ENCODE results near the gene KRT37. TPM values are rescaled to one million over a fixed set of nuclear protein-coding genes. Genes with fewer than 3 reads are reported as not detected.

Gene KRT37
- total and polyA plus RNA-seq, 2 of the 13 experiments (the other 11 are each of a cell fraction or from before 2014, with no cell fraction given) = 0.69 TPM; not detected in 1

DNA sequence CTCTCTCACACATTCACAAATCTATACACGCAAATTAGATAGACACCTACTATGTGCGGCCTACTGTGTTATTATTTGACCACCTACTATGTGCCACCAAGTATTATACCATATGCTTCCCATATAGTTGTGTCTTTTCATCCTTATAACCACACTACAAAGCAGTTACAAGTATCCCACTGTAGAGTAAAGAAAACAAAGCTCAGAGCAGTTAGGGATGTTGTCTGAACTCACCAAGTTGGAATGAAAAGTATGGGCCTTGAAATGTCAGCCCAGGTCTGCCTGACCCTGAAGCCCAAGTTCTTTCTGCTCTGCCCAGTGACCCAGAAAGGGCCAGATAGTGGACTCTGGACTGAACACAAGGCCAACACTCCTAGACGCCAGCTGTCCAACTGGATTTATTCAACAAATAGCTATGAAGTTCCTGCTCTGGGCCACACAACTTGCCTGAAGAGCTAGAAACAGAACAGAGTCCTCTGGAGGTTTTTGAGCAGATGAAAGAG lies 8.5 kb downstream of the KRT37 start (continued):
- TF ChIP-seq AGO1 (IDR thresholded peaks at IDR 0.05; ENCODE audit: low read depth, low read length, poor library complexity, severe bottlenecking) = no peak
- no peak for TF ChIP-seq ZNF207 (IDR thresholded peaks at IDR 0.05; ENCODE audit: borderline replicate concordance)
- no peak for TF ChIP-seq RBM22 (optimal IDR thresholded peaks at IDR 0.05; ENCODE audit: low read length)
- TF ChIP-seq SAFB2 (CRISPR knock-in tag; IDR thresholded peaks at IDR 0.05; ENCODE audit: borderline replicate concordance, low read depth) = no peak
- TF ChIP-seq SETDB1 (CRISPR knock-in tag; IDR thresholded peaks at IDR 0.05; ENCODE audit: borderline replicate concordance) = no peak
- TF ChIP-seq TAF15 (IDR thresholded peaks at IDR 0.05; ENCODE audit: low read depth, low read length, poor library complexity, severe bottlenecking) = no peak
- no peak for TF ChIP-seq MEIS2 (CRISPR knock-in tag; IDR thresholded peaks at IDR 0.05)
- no peak for TF ChIP-seq JUNB (CRISPR knock-in tag; IDR thresholded peaks at IDR 0.05; ENCODE audit: borderline replicate concordance)
- TF ChIP-seq, protein P1, sequence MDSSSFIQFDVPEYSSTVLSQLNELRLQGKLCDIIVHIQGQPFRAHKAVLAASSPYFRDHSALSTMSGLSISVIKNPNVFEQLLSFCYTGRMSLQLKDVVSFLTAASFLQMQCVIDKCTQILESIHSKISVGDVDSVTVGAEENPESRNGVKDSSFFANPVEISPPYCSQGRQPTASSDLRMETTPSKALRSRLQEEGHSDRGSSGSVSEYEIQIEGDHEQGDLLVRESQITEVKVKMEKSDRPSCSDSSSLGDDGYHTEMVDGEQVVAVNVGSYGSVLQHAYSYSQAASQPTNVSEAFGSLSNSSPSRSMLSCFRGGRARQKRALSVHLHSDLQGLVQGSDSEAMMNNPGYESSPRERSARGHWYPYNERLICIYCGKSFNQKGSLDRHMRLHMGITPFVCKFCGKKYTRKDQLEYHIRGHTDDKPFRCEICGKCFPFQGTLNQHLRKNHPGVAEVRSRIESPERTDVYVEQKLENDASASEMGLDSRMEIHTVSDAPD (CRISPR knock-in tag; IDR thresholded peaks at IDR 0.05) = no peak
- TF ChIP-seq KDM3A (CRISPR knock-in tag; IDR thresholded peaks at IDR 0.05; ENCODE audit: low read depth) = 0 out of 2 replicates have a peak, but pooled peaks have one; percentile 43
- TF ChIP-seq, protein P2, sequence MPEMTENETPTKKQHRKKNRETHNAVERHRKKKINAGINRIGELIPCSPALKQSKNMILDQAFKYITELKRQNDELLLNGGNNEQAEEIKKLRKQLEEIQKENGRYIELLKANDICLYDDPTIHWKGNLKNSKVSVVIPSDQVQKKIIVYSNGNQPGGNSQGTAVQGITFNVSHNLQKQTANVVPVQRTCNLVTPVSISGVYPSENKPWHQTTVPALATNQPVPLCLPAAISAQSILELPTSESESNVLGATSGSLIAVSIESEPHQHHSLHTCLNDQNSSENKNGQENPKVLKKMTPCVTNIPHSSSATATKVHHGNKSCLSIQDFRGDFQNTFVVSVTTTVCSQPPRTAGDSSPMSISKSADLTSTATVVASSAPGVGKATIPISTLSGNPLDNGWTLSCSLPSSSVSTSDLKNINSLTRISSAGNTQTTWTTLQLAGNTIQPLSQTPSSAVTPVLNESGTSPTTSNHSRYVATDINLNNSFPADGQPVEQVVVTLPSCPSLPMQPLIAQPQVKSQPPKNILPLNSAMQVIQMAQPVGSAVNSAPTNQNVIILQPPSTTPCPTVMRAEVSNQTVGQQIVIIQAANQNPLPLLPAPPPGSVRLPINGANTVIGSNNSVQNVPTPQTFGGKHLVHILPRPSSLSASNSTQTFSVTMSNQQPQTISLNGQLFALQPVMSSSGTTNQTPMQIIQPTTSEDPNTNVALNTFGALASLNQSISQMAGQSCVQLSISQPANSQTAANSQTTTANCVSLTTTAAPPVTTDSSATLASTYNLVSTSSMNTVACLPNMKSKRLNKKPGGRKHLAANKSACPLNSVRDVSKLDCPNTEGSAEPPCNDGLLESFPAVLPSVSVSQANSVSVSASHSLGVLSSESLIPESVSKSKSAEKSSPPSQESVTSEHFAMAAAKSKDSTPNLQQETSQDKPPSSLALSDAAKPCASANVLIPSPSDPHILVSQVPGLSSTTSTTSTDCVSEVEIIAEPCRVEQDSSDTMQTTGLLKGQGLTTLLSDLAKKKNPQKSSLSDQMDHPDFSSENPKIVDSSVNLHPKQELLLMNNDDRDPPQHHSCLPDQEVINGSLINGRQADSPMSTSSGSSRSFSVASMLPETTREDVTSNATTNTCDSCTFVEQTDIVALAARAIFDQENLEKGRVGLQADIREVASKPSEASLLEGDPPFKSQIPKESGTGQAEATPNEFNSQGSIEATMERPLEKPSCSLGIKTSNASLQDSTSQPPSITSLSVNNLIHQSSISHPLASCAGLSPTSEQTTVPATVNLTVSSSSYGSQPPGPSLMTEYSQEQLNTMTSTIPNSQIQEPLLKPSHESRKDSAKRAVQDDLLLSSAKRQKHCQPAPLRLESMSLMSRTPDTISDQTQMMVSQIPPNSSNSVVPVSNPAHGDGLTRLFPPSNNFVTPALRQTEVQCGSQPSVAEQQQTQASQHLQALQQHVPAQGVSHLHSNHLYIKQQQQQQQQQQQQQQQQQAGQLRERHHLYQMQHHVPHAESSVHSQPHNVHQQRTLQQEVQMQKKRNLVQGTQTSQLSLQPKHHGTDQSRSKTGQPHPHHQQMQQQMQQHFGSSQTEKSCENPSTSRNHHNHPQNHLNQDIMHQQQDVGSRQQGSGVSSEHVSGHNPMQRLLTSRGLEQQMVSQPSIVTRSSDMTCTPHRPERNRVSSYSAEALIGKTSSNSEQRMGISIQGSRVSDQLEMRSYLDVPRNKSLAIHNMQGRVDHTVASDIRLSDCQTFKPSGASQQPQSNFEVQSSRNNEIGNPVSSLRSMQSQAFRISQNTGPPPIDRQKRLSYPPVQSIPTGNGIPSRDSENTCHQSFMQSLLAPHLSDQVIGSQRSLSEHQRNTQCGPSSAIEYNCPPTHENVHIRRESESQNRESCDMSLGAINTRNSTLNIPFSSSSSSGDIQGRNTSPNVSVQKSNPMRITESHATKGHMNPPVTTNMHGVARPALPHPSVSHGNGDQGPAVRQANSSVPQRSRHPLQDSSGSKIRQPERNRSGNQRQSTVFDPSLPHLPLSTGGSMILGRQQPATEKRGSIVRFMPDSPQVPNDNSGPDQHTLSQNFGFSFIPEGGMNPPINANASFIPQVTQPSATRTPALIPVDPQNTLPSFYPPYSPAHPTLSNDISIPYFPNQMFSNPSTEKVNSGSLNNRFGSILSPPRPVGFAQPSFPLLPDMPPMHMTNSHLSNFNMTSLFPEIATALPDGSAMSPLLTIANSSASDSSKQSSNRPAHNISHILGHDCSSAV (CRISPR knock-in tag; IDR thresholded peaks at IDR 0.05; ENCODE audit: borderline replicate concordance) = no peak
- no peak for TF ChIP-seq CCDC6 (CRISPR knock-in tag; IDR thresholded peaks at IDR 0.05)
- TF ChIP-seq, protein P3, sequence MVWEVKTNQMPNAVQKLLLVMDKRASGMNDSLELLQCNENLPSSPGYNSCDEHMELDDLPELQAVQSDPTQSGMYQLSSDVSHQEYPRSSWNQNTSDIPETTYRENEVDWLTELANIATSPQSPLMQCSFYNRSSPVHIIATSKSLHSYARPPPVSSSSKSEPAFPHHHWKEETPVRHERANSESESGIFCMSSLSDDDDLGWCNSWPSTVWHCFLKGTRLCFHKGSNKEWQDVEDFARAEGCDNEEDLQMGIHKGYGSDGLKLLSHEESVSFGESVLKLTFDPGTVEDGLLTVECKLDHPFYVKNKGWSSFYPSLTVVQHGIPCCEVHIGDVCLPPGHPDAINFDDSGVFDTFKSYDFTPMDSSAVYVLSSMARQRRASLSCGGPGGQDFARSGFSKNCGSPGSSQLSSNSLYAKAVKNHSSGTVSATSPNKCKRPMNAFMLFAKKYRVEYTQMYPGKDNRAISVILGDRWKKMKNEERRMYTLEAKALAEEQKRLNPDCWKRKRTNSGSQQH (CRISPR knock-in tag; IDR thresholded peaks at IDR 0.05; ENCODE audit: low read depth) = no peak
- TF ChIP-seq ZNF383 (CRISPR knock-in tag; IDR thresholded peaks at IDR 0.05; ENCODE audit: borderline replicate concordance) = no peak
- TF ChIP-seq ZSCAN29 (CRISPR knock-in tag; conservative IDR thresholded peaks at IDR 0.05) = no peak
- peak; percentile 22; the same call in 1 of the 2 replicates for TF ChIP-seq CBX5 (CRISPR knock-in tag; IDR thresholded peaks at IDR 0.05; ENCODE audit: borderline replicate concordance)
- no peak for TF ChIP-seq ZNF282 (IDR thresholded peaks at IDR 0.05; ENCODE audit: partially characterized antibody)
- no peak for TF ChIP-seq SRSF4 (IDR thresholded peaks at IDR 0.05; ENCODE audit: low read depth, low read length, poor library complexity, severe bottlenecking)
- TF ChIP-seq BCL6 (CRISPR knock-in tag; IDR thresholded peaks at IDR 0.05) = peak; percentile 68; the same call in 1 of the 2 replicates
- no peak; the same call in 1 of the 2 replicates for TF ChIP-seq HOXA3 (CRISPR knock-in tag; IDR thresholded peaks at IDR 0.05)

Measured in HepG2 (cell line).